SK-N-MC (cell line): Measurements from ENCODE around the gene DAB2IP.

Experiments used
- EZH2 ChIP-seq: fragments of 200-600 bp; sonication (generic); IDR thresholded peaks from one replicate; pipeline ENCODE4 v1.6.1; 2017; ENCODE audit warnings: antibody characterized with exemption
- POLR2AphosphoS5 ChIP-seq: IDR thresholded peaks from 2 replicates; pipeline ENCODE4 v1.6.1; 2012; ENCODE audit warnings: mild to moderate bottlenecking, low read depth, low read length, borderline replicate concordance

GRCh38 chr9:121820286-121821005, 169.0 kb downstream of the DAB2IP start:
- no peak for TF ChIP-seq POLR2AphosphoS5
- TF ChIP-seq EZH2: no peak
